ENCODE measurements around the gene LRRC27.
"Not testable (repeated sequence)": the region's sequence is repeated elsewhere in the genome, so short reads cannot be mapped to it uniquely, and the experiment has no call there.

Gene LRRC27

GRCh38 chr10:132314881-132315280 is 17.1 kb upstream of the LRRC27 start:
- not testable (repeated sequence) for DNase-seq, ATAC-seq

- DNase-seq = no peak
- ATAC-seq = no peak
Observed at GRCh38 chr10:132316133-132316532, 15.9 kb upstream of the LRRC27 start.

- not testable (repeated sequence) for ATAC-seq, DNase-seq
Observed at GRCh38 chr10:132317477-132317876, 14.5 kb upstream of the LRRC27 start.

GRCh38 chr10:132319853-132320653 is 11.9 kb upstream of the LRRC27 start:
- ATAC-seq (peak; percentile 97), DNase-seq (peak; percentile 50)

- no peak for DNase-seq
- no peak for ATAC-seq
Observed at GRCh38 chr10:132320654-132321469, 11.1 kb upstream of the LRRC27 start.

- ATAC-seq (no peak), DNase-seq (no peak)
Observed at GRCh38 chr10:132321726-132322125, 10.3 kb upstream of the LRRC27 start.

- no peak for DNase-seq
- ATAC-seq = no peak
Observed at GRCh38 chr10:132322586-132323048, 9.4 kb upstream of the LRRC27 start.

- ATAC-seq = no peak
- no peak for DNase-seq
Observed at GRCh38 chr10:132324186-132324585, 7.8 kb upstream of the LRRC27 start.

GRCh38 chr10:132326344-132326889 is 5.6 kb upstream of the LRRC27 start:
- ATAC-seq = no peak
- no peak for DNase-seq

GRCh38 chr10:132326925-132327324 is 5.1 kb upstream of the LRRC27 start:
- ATAC-seq (peak; percentile 19), DNase-seq (peak; percentile 59)

GRCh38 chr10:132328106-132328505 is 3.9 kb upstream of the LRRC27 start:
- ATAC-seq = no peak
- no peak for DNase-seq

GRCh38 chr10:132328738-132329137 is 3.3 kb upstream of the LRRC27 start:
- no peak for ATAC-seq
- DNase-seq = no peak

GRCh38 chr10:132329565-132330485 is 2.2 kb upstream of the LRRC27 start:
- peak; percentile 46 for DNase-seq
- peak; percentile 29 for ATAC-seq

GRCh38 chr10:132330486-132330833 is 1.5 kb upstream of the LRRC27 start:
- ATAC-seq = no peak
- DNase-seq = no peak

- ATAC-seq (peak; percentile 2), DNase-seq (no peak)
Observed at GRCh38 chr10:132332433-132332754, 401 bp downstream of the LRRC27 start.

- ATAC-seq = no peak
- no peak for DNase-seq
Observed at GRCh38 chr10:132333386-132333785, 1.4 kb downstream of the LRRC27 start.

- no peak for ATAC-seq
- no peak for DNase-seq
Observed at GRCh38 chr10:132334631-132335188, 2.7 kb downstream of the LRRC27 start.

GRCh38 chr10:132335189-132336063 is 3.4 kb downstream of the LRRC27 start:
- DNase-seq (no peak), ATAC-seq (no peak)

GRCh38 chr10:132336064-132336746 is 4.2 kb downstream of the LRRC27 start:
- no peak for DNase-seq
- ATAC-seq = no peak

- ATAC-seq (no peak), DNase-seq (no peak)
Observed at GRCh38 chr10:132336919-132337407, 5.0 kb downstream of the LRRC27 start.

Data from stimulated activated naive CD8-positive, alpha-beta T cell treated with anti-CD3 and anti-CD28 coated beads, Interleukin-15, Interleukin-2, amounts not matched to agents 100 U/mL and 50 U/mL, for 24 hours (primary cell).